Inferior parietal cortex (tissue), 1 donor: ENCODE data around the gene FBXO44.

Experiments used
- DNase-seq: peaks from one replicate; pipeline ENCODE4 v3.0.0-alpha.2; 2016; ENCODE audit errors: extremely low spot score

The FBXO44 gene

DNA sequence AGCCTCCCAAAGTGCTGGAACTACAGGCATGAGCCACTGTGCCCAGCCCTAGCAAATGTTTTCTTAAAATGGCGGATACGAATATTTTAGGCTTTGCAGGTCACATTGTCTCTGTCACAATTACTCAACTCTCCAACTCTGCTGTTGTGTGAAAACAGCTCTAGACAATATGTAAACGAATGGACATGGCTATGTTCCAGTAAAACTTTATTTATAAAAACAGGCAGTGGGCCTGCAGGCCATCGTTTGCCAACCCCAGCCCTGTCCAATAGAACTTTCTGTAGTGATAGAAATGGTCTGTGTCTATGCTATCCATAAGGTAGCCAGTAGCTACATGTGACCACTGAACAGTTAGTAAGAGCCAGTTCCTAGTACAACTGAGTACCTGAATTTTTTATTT lies 5.1 kb downstream of the FBXO44 start:
- no peak for DNase-seq

DNA sequence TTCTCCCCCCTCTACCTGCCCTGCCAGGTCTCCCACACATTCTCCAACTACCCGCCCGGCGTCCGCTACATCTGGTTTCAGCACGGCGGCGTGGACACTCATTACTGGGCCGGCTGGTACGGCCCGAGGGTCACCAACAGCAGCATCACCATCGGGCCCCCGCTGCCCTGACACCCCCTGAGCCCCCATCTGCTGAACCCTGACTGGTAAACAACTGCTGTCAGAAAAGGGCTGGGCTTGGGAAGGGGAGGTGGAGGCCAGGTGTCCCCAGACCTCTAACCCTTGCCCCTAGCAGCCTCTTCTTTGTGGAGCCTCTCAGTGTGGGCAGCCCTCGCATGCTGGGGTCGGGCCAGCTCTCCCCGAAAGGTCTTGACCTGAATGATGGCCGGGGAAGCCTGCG lies 6.4 kb downstream of the FBXO44 start:
- no peak for DNase-seq

DNA sequence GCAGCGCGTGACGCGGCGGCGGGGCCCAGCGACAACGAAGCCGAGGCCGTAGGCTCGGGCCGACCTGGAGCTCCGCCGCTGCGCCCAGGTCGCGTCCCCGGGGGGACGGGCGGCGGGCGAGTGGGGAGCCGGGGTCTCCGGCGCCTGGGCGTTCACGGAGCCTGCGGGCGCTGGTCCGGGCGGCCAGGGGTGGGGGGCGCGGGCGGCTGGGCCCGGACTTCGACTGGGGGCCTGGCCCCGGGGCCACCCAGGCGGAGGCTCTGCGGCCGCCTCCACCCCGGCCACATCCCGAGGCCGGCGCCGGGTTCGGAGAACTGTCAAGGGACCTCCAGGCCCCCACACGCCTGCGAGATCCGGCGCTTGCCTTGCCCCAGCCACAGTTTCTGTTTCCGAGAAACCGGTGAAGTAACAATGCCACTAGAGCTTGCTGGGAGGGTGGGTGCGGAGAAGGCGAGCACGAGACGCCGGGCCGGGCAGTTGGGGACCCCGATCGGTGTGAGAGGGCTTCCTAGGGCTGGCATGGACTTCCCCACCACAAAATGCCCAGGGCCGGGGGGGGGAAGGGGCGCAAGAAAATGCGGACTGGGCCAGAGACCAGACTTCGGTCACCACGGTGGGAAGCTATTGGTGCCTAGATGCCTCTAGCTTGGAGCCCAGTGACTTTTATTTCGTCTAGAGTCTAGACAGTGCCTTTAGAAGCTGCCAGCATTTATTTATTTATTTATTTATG lies 9.8 kb downstream of the FBXO44 start:
- DNase-seq = no peak

DNA sequence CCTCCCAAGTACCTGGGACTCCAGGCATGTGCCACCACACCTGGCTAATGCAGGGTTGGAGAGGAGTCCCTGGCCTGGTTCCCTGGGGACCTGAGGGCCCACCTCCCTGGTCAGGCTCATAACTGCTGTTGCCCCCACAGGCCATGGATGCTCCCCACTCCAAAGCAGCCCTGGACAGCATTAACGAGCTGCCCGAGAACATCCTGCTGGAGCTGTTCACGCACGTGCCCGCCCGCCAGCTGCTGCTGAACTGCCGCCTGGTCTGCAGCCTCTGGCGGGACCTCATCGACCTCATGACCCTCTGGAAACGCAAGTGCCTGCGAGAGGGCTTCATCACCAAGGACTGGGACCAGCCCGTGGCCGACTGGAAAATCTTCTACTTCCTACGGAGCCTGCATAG lies 13.8 kb downstream of the FBXO44 start:
- DNase-seq = no peak

DNA sequence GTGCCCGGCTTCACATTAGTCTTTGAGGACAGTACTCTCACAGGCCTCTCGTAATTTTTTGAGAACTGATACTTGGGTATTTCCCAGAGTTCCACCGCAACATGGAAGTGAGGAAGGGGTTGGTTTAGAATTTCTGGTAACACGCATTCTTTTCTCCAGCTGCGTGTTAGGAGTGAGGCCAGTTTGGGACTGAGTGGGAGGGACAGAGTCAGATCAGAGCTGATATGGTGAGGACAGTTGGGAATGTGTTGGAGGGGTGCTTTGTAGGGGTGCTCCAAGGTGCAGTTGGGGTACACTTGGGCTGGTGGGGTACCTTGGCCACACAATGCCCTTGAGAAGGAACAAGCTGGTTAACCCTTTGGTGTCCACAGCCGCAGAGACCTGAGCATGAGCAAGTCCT lies 16.1 kb downstream of the FBXO44 start:
- DNase-seq = no peak

DNA sequence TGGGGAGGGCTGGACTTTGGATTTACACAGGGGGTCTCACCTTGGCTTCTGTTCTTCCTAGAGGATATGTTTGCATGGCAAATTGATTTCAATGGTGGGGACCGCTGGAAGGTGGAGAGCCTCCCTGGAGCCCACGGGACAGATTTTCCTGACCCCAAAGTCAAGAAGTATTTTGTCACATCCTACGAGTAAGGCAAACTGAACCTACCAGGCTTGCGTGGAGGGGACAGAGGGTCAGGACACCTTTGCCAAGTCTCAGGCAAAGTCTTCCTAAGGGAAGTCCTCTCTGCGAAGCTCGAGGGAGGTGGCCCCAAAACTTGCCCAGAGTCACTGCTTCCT lies 16.5 kb downstream of the FBXO44 start:
- DNase-seq = no peak

DNA sequence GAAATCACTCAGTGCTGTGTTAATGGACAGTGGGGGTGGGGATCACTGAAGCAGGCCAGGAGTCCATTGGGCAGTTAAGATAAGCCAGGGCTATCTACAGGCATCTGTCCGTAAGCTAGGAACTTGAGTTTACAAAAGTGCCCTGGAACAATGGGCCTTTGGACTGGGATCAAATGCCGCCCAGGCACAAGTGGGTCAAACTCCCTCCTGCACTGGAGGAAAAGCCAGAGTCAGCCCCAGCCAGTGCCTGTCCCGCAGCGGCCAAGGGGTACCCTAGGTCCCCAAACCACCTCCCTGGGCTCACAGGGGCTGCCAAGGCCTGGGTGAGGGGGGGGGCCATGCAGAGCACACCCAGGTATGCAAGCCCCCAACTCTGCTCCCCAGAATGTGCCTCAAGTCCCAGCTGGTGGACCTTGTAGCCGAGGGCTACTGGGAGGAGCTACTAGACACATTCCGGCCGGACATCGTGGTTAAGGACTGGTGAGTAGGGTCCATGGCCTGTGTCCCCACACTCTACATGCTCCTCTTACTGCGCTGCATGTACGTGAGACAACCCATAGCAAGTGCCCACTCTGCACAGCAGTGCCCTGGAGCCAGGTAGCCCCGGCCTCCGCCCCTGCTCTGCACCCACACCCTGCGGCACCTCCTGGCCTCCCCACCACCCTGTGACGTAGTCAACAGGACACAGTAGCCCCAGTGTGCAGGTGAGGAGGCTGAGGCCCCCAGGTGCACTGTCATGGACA lies 17.0 kb downstream of the FBXO44 start:
- DNase-seq = no peak

DNA sequence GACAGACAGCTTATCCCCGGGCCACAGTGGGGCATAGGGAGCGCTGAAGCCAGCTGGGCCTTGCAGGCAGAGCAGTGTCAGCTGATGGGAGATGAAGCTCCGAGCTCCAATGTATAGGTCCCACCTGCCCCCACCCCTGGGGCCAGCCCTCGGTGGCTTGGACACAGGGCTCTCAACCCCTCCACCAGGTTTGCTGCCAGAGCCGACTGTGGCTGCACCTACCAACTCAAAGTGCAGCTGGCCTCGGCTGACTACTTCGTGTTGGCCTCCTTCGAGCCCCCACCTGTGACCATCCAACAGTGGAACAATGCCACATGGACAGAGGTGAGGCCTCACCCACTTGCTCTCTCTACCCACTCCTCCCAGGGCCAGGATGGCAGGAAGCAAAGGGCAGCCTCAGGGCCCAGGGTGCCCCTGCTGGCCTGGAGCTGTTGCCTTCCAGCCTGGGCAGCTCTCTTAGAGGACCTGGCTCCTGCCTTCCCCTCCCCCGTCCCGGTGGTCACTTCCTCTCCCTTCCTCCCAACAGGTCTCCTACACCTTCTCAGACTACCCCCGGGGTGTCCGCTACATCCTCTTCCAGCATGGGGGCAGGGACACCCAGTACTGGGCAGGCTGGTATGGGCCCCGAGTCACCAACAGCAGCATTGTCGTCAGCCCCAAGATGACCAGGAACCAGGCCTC lies 18.6 kb downstream of the FBXO44 start:
- DNase-seq = no peak

DNA sequence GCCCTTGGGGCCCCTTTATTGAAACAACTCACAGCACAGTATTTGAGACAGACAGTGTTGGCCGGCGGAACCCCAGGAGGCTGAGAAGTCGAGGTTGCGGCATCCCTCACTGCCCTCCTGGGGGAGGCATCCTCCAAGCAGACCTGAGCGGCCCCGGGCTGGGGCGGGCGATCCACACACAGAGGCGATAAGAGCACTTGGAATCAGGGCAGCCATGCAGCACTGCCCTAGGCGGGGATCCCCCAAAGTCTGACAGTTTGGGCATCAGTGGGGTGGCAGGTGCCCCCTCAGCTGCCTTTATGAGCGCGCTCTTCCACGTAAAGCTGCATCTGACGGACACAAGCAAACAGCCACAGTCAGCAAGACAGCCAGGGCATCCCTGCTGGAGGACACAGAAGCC lies 19.8 kb downstream of the FBXO44 start:
- DNase-seq = no peak

DNA sequence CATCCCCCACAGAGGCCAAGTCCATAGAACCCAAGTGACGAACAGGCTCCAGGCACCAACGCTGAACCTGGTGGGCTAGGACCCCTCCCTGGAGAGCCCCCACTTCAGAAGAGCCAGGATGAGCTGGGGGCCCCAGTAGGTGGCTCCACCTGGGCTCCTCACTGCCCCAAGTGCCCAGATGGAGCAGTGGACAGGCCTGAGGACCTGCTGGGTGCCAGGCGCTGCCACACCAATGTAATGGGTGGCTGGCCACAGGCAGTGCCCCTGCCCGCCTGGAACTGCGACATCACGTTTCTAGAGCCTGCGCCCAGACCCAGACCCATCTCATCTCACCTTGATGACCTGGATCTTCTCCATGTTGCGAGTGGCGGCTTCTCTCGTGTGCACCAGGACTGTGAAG lies 20.6 kb downstream of the FBXO44 start:
- DNase-seq = no peak

DNA sequence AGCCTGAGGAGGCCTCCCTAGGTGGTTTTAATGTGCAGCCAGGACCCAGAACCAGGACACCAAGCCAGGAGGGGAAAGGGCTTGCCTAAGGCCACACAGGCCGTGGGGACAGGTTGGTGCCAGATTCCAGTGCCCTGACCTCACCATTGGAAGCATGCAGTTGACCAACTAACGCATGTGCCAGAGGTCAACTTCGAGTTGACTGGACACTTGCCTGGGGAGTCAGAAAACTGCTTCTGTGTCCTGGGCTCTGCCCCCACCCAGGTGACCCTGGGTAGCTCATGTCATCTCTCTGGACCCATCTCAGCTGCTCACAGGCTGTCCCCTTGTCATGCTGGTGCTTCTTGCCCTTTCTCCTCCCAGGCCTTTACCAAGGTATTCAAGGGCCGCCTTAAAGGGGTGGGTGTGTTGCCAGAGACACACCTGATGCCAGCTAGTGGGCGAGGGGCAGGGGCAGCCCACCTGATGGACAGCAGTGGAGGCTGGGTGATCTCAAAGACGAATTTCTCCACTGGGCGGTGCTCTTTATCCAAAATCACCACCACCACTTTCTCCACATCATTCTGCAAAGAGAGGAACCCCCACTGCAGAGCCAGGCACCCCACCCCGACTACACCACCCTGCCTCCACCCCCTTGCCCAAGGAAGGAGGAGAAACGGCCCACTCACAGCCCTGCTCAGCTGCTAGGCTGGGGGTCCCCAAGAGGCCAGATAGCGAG lies 21.9 kb downstream of the FBXO44 start:
- DNase-seq = no peak

DNA sequence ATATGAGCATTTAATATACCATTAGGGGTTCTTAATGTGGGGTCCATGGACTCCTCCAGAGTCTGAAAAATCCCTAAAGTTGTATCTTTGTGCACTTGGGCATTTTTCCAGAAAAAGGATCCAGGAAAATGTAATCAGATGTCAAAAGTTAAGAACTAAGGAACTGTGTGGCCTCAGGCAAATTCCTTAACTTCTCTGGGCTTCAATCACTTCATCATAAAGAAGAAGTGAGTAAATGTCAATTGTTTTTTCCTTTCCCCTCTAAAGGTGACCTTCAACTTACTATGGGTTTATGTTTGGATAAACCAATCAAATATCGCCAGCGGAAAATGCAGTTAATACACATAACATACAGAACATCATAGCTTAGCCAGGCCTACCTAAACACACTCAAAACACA lies 23.8 kb downstream of the FBXO44 start:
- no peak for DNase-seq

DNA sequence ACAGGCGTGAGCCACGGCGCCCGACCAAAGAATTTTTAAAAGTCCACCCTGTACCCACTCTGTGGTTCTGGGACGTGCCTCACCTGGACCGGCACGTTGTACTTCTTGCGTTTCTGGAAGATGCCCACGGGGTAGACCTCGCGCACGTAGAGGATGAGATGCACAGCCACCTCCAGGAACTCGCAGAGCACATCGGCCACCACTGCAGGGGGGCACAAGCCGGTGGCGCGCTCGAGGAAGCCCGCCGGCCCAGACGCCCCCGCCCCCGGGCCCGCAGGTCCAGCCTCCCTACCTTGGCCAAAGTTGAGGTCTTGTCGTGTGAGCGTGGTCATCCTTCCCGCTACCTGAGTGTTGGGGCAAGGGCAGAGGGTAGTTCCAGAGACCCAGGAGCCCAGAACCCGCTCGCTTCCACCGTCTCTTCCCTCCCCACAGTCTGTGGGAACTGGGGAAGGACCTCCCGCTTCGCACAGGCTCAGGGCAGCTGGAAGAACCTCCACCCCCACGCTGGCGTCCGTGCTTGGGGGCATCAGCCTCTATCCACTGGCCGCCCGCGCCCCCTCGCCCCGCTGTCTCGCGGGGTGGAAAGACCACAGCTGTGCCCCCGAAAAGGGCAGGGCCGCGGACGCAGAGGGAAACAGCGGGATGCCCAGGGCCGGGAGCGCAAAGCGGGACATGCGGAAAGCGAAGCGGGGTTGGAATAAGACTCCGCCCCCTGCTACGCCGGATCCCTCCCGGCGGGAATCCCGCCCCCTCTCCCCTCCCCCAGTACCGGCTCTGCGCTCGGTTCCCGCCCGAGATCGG lies 25.8 kb downstream of the FBXO44 start:
- DNase-seq = no peak

DNA sequence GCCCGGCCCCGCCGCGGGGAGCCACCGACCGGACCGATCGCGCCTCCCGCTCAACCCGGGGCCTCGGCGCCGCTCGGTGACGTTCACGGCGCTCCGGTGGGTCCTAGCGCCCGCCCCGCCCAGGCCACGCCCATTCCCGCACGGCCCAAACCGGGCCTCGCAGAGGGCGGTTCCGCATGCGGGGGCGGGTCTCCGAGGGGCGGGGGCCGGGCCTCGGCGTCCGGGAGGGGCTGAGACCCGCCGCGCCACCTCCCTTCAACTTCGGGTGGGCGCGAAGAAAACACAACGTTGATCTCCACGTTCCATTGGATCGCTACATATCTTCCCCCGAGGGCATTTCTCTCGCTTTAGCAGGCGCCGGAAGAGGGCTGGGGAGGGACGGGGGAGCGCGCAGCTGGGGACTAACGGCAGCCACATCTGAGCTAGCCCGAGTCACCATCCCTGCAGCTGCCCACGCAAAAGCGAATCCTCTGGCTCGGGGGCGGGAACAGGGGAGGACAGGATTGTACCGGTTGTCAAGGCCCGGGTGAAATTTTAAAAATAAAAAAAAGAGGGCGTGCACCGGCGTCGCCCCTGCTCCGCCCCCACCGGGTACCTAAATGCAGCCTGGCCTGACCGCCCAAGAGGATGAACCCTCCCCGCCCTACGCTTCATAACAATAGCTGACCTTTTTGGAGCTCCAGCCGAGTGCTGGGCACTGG lies 26.5 kb downstream of the FBXO44 start, which contains the start of gene MAD2L2:
Gene MAD2L2, minus strand, starts transcription at position 78 of the 701 bp plus-strand sequence. CDS start 547 bp downstream, outside the sequence.
- DNase-seq = peak; percentile 81

DNA sequence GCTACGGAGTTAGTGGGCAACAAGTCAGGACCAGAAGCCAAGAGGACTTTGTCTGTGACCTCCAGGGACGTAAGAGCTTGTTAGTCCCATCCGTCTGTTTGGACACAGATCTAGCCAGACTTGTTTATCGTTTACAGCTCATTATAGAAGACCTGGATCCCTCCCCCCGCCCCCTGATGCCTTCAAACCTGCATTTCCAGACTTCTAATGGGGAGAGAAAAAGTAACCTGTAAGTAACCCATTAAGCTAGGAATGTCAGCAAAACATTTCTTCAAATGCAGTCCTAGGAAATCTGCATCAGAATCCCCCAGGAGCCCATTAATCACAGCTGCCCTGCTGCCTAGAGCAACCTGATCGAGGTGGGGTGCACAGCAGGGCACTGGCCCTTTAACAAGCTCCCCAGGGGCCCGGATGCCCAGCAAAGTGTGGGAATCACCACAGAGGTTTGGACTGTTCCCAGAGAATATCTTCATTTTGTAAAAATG lies 27.7 kb downstream of the FBXO44 start:
- no peak for DNase-seq

DNA sequence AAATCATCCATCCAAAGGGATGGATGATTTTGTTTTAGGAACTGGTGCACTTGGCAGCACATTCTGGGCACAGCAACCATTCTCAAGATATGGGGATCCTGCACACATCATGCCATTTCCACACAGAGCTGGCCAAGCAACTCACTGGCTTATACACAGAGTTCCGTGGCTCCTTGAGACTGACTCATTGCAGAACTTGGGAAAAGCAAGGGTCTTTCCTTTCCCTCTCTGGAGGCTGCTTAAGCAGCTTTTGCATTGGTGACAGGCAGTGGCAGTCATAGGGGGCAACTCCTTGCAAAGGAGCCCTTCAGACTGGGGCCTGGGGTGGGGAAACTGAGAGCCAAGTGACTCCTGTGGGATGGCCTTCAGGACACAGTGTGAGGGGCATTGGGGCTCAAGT lies 28.1 kb downstream of the FBXO44 start:
- DNase-seq = no peak

DNA sequence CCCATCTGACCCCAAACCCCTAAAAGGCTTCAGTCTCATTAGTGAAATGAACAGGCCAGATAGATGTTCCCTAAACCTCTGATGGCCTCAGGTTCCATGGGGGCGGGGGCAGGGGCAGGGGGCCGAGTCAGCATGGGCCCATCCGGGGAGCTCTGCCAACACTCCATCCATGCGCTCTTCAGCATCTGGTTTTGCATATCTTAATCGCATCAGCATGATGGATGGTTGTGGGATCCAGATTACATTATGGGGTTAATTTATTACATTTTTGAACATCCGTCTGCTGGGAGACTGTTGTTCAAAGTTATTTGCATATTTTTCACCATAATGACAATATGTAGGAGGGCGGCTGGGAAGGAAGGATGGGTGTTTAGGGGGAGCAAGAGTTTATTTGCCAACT lies 29.4 kb downstream of the FBXO44 start:
- DNase-seq = no peak

DNA sequence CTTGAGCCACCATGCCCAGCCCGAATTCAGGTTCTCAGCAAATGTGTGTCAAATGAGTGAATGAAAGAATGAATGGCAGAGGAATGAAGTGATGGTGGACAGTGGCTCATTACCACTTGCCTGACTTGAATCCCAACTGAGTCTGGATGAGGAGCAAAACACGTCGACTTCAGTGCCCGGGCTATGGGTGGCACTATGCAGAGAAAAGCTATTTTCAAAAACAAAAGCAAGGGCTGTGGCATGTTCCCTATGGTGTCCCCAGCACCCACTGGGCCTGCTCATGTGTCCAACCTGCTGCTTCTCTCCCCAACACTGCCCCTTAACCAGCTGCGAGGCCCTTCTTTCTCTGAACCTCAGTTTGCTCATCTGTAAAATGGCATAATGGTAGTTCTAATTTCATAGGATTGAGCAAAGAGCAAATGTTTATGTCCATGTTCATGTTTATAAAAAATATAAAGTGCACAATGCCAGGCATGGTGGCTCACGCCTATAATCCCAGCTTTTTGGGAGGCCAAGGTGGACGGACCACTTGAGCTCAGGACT lies 30.6 kb downstream of the FBXO44 start:
- no peak for DNase-seq

DNA sequence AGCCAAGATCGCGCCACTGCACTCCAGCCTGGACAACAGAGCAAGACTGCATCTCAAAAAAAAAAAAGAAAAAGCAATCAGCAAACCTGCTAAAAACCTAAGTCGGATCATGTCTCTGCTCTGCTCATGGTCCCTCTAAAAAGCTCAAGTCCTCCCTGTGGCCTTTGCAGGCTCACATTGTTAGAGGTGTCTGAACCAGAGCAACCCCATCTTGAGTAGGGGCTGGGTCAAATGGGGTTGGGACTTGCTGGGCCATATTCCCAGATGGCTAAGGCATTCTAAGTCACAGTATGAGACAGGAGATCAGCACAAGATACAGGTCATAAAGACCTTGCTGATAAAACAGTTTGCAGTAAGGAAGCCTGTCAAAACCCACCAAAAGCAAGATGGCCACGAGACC lies 33.8 kb downstream of the FBXO44 start:
- DNase-seq = no peak
